ENCODE results near the gene GALNT15. TPM values are rescaled to one million over a fixed set of nuclear protein-coding genes. Genes with fewer than 3 reads are reported as not detected.
A peak's percentile ranks its signal among the peaks of the same experiment; 100 is the strongest.

The GALNT15 gene
- total RNA-seq, 1 donor from 2014 or later = 2.0 TPM

- FAIRE-seq (no peak), DNase-seq (ENCODE audit: low spot score in 2 of 2) (no peak)
Measured at GRCh38 chr3:16150285-16150684, 24.2 kb upstream of the GALNT15 start.

DNA sequence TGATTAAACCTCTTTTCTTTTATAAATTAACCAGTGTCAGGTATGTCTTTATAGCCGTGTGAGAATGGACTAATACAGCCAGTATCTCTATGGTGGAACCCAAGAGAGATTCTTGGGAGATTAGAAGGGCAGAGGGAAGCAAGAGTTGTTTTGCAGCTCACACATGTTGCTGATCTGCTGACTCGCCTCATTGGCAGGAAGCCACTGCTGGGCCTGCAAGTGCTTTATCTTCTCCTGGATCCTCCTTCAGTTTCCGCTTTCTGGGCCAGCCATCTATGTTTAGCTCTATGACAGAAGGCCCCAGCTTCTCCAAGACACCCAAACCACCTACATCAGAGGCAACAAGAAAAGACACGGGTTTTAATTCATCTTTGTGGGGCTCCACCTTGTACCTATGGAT is 23.4 kb upstream of the GALNT15 start:
- DNase-seq (ENCODE audit: low spot score in 2 of 2) (peak in 1 of 2 donors; percentile 37), FAIRE-seq (no peak)

DNA sequence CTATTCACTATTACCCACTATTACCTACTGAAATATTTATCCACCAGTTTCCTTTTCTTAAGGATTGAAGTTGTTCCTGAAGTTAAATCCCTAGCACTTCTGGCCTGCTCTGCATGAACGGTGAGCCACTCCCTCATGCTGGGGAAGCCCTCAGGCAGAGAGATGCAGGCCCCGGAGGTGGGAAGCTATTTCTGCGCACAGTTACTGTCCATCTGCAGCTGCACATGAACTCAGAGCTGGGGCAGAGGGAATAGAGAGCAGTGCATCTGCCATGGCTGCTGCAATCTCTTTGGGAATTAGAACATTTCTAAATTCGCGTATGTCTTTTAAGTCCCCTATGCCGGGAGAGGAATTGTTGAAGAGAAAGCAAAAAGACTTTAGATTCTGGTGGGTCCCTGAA is 6.3 kb upstream of the GALNT15 start:
- FAIRE-seq (no peak), DNase-seq (ENCODE audit: low spot score in 2 of 2) (no peak)

GRCh38 chr3:16171009-16171408 is 3.5 kb upstream of the GALNT15 start:
- FAIRE-seq = no peak
- DNase-seq (ENCODE audit: low spot score in 2 of 2) = no peak

DNA sequence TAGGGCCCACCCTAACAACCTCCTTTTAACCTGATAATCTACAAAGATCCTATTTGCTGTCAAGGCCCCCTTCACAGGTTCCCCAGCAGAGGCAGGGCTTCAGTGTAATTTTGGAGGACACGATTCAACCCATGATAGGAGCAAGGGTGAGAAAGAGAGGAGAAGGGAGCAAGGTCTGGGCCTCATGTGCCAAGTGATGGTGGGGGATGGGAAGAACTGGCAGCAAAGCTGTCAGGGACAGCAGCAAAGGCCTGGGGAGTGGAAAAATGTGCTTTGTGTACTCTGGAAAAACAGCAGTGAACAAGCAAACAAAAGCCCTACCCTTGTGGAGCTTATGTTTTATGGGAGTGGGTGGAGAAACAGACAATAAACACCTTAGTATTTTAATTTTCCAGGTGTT is 2.7 kb upstream of the GALNT15 start:
- DNase-seq (ENCODE audit: low spot score in 2 of 2) (no peak), FAIRE-seq (no peak)

DNA sequence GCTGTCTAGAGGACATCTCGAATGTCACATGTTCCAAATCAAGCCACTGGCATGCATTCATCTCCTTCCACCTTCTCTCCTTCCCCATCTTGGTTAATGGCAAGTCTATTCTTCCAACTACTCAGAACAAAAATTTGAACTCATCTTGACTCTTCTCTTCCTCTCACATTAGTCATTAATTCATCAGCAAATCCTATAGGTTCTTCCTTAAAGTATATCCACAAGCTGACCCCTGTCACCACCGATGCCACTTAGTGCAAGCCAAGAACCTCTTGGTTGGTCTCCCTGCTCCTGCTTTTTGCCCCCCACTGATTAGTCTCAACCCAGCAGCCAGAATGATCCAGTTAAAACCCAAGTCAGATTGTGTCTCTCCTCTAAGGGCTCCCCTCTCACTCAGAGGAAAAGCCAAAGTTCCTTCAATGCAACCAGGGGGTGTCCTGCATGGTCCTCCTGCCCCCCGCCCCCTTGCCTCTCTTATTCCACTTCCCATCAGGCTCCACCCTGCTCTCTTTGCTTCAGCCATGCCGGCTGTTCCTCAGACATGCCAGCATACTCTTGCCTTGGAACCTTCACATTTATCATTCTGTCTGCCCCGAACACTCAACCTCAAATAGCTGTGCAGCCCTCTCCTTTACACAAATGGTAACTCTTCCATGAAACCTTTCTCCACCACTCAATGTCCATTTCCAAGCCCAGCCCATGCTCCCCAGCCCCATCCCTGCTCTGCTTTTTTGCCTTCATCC is 1.0 kb upstream of the GALNT15 start:
- FAIRE-seq (no peak), DNase-seq (ENCODE audit: low spot score in 2 of 2) (no peak)

DNA sequence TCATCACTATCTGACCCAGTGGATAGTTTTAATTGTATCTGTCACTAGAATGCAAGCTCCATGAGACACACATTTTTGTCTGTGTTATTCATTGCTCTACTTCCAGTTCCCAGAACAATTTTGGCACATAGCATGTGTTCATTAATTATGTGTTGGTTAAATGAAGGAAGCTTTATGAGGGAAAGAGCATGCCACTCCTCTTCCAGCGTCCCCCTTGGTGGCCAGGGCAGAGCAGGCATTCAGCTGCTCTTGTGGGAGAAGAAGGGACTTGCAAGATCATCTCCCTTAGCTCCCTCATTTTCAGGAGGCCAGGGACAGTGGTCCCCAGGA is 489 bp upstream of the GALNT15 start:
- FAIRE-seq (no peak), DNase-seq (ENCODE audit: low spot score in 2 of 2) (no peak)

GRCh38 chr3:16174976-16175901 is 759 bp downstream of the GALNT15 start:
- no peak for FAIRE-seq
- no peak for DNase-seq (ENCODE audit: low spot score in 2 of 2)

DNA sequence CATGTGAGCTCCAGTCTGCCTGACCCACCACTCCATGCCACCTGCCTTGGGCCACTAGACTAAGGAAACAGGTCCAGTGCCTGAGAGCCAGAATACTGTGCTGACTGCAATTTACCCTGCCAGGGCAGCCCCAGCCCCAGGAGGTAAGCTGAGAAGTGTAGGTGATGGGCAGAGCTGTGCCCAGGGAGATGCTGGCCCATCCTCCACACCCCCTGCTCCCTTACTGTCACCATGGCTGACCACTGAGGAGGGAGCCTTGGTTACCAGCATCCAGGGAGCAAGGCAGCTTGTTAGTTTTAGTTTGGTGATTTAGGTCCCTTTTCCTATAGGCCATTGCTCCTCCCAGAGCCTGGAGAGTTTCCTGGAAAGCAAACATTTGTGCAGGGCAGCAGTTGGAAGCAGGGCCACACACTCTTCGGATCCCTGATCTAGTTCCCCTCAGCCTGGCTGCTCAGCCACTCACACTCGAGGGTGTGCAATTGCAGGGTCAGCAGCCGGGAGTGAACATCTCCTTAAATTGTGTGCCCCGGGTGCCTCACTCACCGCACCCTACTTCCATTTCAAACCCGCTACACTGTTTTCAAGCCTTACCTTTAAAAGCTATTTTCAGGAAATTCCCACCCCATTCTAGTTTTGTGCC is 2.0 kb downstream of the GALNT15 start:
- no peak for FAIRE-seq

DNA sequence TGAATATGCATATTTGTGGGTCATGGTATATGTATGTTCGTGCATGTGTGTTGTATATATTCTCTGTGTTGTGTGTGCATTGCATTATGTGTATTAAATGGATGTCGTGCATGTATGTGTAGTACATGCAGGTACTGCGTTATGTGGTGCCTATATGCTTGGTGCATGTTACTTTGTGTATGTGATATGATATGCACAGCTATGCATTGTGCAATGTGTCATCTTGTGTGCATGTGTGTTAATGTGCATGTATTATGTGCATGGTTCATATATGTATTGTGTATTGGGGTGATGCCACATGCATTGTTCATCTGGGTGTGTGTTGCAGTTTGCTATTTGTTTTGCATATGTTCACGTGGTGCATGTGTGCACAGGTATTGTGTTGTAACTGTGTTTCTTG is 2.9 kb downstream of the GALNT15 start:
- DNase-seq (ENCODE audit: low spot score in 2 of 2) (no peak), FAIRE-seq (no peak)

More for the DNA sequence above, 2.0 kb downstream of the GALNT15 start:
- DNase-seq (ENCODE audit: low spot score in 2 of 2) = no peak

- DNase-seq (ENCODE audit: low spot score in 2 of 2) (peak; percentile 54 to 79), FAIRE-seq (no peak)
Measured at GRCh38 chr3:16177962-16178627, 3.6 kb downstream of the GALNT15 start.

DNA sequence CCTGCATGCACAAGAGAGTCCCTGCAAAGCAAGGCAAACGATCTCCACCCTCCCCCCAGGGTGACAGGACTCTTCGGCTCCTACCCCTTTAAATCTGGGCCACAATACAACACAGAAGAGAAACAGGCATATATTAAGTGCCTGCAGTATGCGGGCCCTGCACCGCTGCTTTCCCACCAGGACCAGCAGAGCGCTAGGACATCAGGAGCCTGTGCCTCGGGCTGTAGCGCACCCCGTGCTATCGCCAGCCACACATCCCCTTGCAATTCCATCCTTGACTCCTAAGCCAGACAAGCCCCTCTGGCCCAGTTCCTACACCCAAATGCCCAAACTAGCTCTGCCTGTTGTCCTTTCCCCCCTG is 4.1 kb downstream of the GALNT15 start:
- no peak for FAIRE-seq

GRCh38 chr3:16179261-16179660 is 4.8 kb downstream of the GALNT15 start:
- FAIRE-seq (no peak), DNase-seq (ENCODE audit: low spot score in 2 of 2) (no peak)

More for the DNA sequence above, 4.1 kb downstream of the GALNT15 start:
- DNase-seq (ENCODE audit: low spot score in 2 of 2) = no peak

- FAIRE-seq = no peak
Measured at GRCh38 chr3:16179771-16180736, 5.6 kb downstream of the GALNT15 start.

GRCh38 chr3:16180737-16181134 is 6.3 kb downstream of the GALNT15 start:
- FAIRE-seq (no peak), DNase-seq (ENCODE audit: low spot score in 2 of 2) (no peak)

More at GRCh38 chr3:16179771-16180736, 5.6 kb downstream of the GALNT15 start:
- DNase-seq (ENCODE audit: low spot score in 2 of 2) = no peak

- FAIRE-seq (no peak), DNase-seq (ENCODE audit: low spot score in 2 of 2) (no peak)
Measured at GRCh38 chr3:16181361-16181760, 6.9 kb downstream of the GALNT15 start.

GRCh38 chr3:16182183-16182582 is 7.7 kb downstream of the GALNT15 start:
- no peak for FAIRE-seq

DNA sequence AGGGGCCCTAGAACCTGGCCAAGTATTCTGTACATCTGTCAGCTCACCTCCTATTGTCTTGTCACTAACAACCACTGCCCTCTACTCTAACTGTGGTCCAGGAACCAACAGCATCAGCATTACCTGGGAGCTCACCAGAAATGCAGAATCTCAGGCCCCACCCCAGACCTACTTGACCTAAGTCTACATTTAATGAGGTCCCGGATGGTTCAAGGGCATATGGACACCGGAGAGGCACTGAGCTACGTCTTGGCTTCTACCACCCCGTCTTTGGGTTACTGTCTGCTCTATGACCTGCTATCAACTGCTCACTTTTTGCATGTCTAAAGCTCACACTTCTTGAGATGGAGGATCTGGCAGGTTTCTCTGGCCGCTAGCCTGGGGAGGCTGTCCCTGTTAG is 8.1 kb downstream of the GALNT15 start:
- no peak for DNase-seq (ENCODE audit: low spot score in 2 of 2)
- no peak for FAIRE-seq

More at GRCh38 chr3:16182183-16182582, 7.7 kb downstream of the GALNT15 start:
- no peak for DNase-seq (ENCODE audit: low spot score in 2 of 2)

- FAIRE-seq (no peak), DNase-seq (ENCODE audit: low spot score in 2 of 2) (no peak)
Measured at GRCh38 chr3:16183082-16183481, 8.6 kb downstream of the GALNT15 start.
